Prostate gland (tissue), 2 donors: ENCODE measurements around the gene CYSRT1. TPM values are rescaled to one million over a fixed set of nuclear protein-coding genes. Genes with fewer than 3 reads are reported as not detected.

Experiments
- DNase-seq: peaks from one replicate; pipeline ENCODE4 v3.0.0-alpha.2; 2019; ENCODE audit warnings: low spot score
- H3K27ac ChIP-seq, 2 donors: fragments of 200-600 bp; sonication (generic); 2 replicates each; pipeline ENCODE4 v1.5.1; 2017 to 2019
- H3K27me3 ChIP-seq: fragments of 200-600 bp; sonication (generic); replicated peaks from 2 replicates; pipeline ENCODE4 v1.5.1; 2019; ENCODE audit not compliant: insufficient read depth
- H3K36me3 ChIP-seq, 2 donors: fragments of 200-600 bp; sonication (generic); 1 replicate in 1 of 2; 2 replicates in 1 of 2; pipeline versions ENCODE4 v1.5.1 to v1.8.1; 2017 to 2019
- H3K4me1 ChIP-seq: fragments of 200-600 bp; sonication (generic); replicated peaks from 2 replicates; pipeline ENCODE4 v1.5.1; 2019
- H3K4me3 ChIP-seq, 2 donors: fragments of 200-600 bp; sonication (generic); 2 replicates each; pipeline ENCODE4 v1.5.1; 2017 to 2019
- H3K9me3 ChIP-seq: fragments of 200-600 bp; sonication (generic); 2 replicates; pipeline ENCODE4 v1.5.1; 2017
- CTCF ChIP-seq, 4 experiments: fragments of 200-600 bp in 2 of 4; fragments of 450-650 bp in 2 of 4; sonication (generic) in 2 of 4; IDR thresholded peaks; 1 replicate in 3 of 4; 2 replicates in 1 of 4; pipeline ENCODE4 v1.5.1; 2016 to 2019; ENCODE audit warnings: antibody characterized with exemption in 4 of 4, mild to moderate bottlenecking in 2 of 4, moderate library complexity in 2 of 4
- POLR2A ChIP-seq: fragments of 450-650 bp; IDR thresholded peaks from one replicate; pipeline ENCODE4 v1.6.1; 2016; ENCODE audit warnings: antibody characterized with exemption, mild to moderate bottlenecking
- POLR2AphosphoS5 ChIP-seq: sonication (generic); formaldehyde crosslinking; IDR thresholded peaks from one replicate; pipeline ENCODE4 v1.6.1; 2017; ENCODE audit warnings: antibody characterized with exemption
- WGBS: methylation state at CpG from one replicate; pipeline ENCODE4 v1.1.5; 2018; 5-methylcytosine and 5-hydroxymethylcytosine counted together
- intact Hi-C: fragments of 100-400 bp; cut with DNase I; formaldehyde crosslinking; loops from one replicate; pipeline ENCODE4 v1.14.2; 2022
- total RNA-seq, 2 donors: library from RNA; depleted of rRNA; stranded (reverse); fragments of >200 nt; gene quantifications; one replicate each; pipeline ENCODE4 v1.1.0, GENCODE V29; 2016

Gene CYSRT1
- total RNA-seq, 2 donors from 2014 or later: 2.7 to 4.9 TPM

DNA sequence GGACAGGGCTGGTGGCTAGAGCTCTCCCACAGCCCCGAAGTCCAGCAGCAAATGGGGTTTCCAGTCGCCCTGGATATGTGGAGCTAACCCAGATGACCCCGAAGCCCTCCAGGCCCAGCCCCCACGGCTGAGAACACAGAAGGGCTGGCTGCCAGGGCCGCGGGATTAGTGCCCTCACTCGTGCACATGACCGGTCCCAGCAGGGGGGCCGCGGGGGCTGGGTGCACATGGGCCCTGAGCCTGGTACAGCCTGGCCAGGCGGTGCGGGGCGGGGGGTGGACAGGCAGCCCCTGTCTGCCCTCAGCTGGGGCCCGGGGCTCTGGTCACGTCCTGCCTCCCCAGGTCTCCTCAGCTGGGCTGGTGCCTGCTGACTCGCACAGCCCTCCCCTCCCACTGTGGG is 30.6 kb upstream of the CYSRT1 start:
- H3K36me3 ChIP-seq: peaks cover 0 to 3% of the 10 kb centered on the region in 2 donors
- H3K4me3 ChIP-seq: no peak overlapping the region
- 50% methylated on average over 16 of the region's 16 CpGs for WGBS
- H3K9me3 ChIP-seq: no peaks in the 10 kb centered on the region
- intact Hi-C loops: no loop called here
- H3K4me1 ChIP-seq: peaks cover 45% of the 10 kb centered on the region
- DNase-seq: no peak
- no peak overlapping the region for H3K27ac ChIP-seq
- TF ChIP-seq POLR2A (no peak), POLR2AphosphoS5 (no peak), CTCF (IDR thresholded peaks at IDR 0.05) (no peak)
- no peaks in the 10 kb centered on the region for H3K27me3 ChIP-seq

GRCh38 chr9:137194909-137195308 is 30.1 kb upstream of the CYSRT1 start:
- Histone ChIP-seq H3K4me1 (peaks cover 44% of the 10 kb centered on the region), H3K27me3 (no peaks in the 10 kb centered on the region), H3K27ac (no peak overlapping the region), H3K4me3 (no peak overlapping the region), H3K36me3 (peaks cover 0 to 3% of the 10 kb centered on the region in 2 donors), H3K9me3 (no peaks in the 10 kb centered on the region)
- intact Hi-C loops: no loop called here
- WGBS: 60% methylated on average over 4 of the region's 10 CpGs
- TF ChIP-seq POLR2AphosphoS5: no peak
- no peak for TF ChIP-seq CTCF (IDR thresholded peaks at IDR 0.05)
- TF ChIP-seq POLR2A: no peak
- no peak for DNase-seq

DNA sequence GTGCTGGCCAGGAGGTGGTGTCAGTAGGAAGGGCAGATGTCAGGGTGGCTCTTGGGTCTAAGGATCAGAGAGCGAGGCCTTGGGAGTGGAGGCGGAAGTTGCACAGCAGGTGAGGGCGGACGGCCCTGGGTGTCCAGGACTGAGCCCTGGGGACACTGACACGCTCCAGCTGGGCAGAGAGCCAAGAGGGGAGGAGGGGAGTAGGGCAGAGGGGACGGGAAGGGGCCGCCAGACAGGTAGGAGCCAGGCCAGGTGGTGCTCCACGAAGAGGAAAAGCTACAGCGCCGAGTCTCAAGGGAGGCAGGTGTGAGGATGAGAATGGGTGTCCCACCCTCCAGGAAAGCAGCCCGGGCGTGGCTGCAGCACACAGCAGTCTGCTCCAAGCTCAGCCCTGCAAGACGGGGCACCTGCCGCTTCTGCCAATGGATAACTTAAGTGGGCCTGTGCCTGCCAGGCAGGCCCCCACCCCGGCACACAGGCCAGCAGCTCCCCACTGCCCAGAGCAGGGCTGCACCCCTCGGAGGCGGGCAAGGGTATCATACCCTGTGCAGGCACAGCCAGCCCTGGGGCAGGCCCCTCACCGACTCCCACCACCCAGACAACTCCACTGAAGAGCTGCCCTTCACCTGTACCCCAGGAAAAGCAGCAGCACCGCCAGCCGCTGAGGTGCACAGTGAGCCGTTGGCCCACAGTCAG is 29.3 kb upstream of the CYSRT1 start:
- TF ChIP-seq POLR2A (no peak), POLR2AphosphoS5 (no peak), CTCF (IDR thresholded peaks at IDR 0.05) (no peak)
- WGBS: 48% methylated on average over 21 of the region's 21 CpGs
- no peak overlapping the region for H3K27ac ChIP-seq

GRCh38 chr9:137198051-137198901 is 26.7 kb upstream of the CYSRT1 start:
- no peak overlapping the region for H3K27ac ChIP-seq
- H3K4me1 ChIP-seq: peaks cover 46% of the 10 kb centered on the region
- H3K27me3 ChIP-seq: no peaks in the 10 kb centered on the region
- no peak overlapping the region for H3K4me3 ChIP-seq
- no peaks in the 10 kb centered on the region for H3K36me3 ChIP-seq
- no peak for DNase-seq
- no peaks in the 10 kb centered on the region for H3K9me3 ChIP-seq
- TF ChIP-seq CTCF (IDR thresholded peaks at IDR 0.05) (no peak), POLR2AphosphoS5 (peak; percentile 64)
- intact Hi-C loops: no loop called here
- WGBS: 65% methylated on average over 16 of the region's 19 CpGs

More for the DNA sequence above, 29.3 kb upstream of the CYSRT1 start:
- Histone ChIP-seq H3K4me1 (peaks cover 41% of the 10 kb centered on the region), H3K9me3 (no peaks in the 10 kb centered on the region), H3K36me3 (no peaks in the 10 kb centered on the region), H3K27me3 (no peaks in the 10 kb centered on the region), H3K4me3 (no peak overlapping the region)
- intact Hi-C loops: no loop called here
- no peak for DNase-seq
